B cell (primary cell): ENCODE results near the gene ST3GAL3. TPM values are rescaled to one million over a fixed set of nuclear protein-coding genes. Genes with fewer than 3 reads are reported as not detected.

ENCODE experiments used
- ATAC-seq: fragments of 200-7000 bp; cut with Tn5 transposase; one replicate; pipeline ENCODE4 v1.10.0; 2021; ENCODE audit warnings: low read depth, mild to moderate bottlenecking, moderate number of reproducible peaks, moderate library complexity
- CTCF ChIA-PET: fragments of 350-600 bp; sonication (Branson Sonifier 250); formaldehyde crosslinking; loops from one replicate; lab custom pipeline; 2021; ENCODE audit warnings: antibody characterized with exemption, inconsistent platforms; lab: Charles Lee
- POLR2A ChIA-PET: fragments of 350-600 bp; sonication (Branson Sonifier 250); formaldehyde crosslinking; loops from one replicate; lab custom pipeline; 2021; ENCODE audit warnings: antibody characterized with exemption; lab: Charles Lee
- DNase-seq: peaks from one replicate; pipeline ENCODE4 v3.0.0; 2013
- H2AFZ ChIP-seq: 2 replicates; pipeline ENCODE4 v1.6.1; 2012; ENCODE audit warnings: mild to moderate bottlenecking, low read depth, low read length; ENCODE audit not compliant: insufficient read depth, poor library complexity, severe bottlenecking
- H3K27ac ChIP-seq, 2 donors: 1 replicate in 1 of 2; 2 replicates in 1 of 2; pipeline ENCODE4 v1.5.1; 2012 to 2013; ENCODE audit warnings: low read length in 2 of 2, mild to moderate bottlenecking in 2 of 2, moderate library complexity in 1 of 2
- H3K27me3 ChIP-seq, 4 experiments: fragments of 200-600 bp in 1 of 4; sonication (generic) in 1 of 4; replicated peaks in 1 of 4; 1 replicate in 2 of 4; 2 replicates in 2 of 4; pipeline versions ENCODE4 v1.6.1 to v1.7.0; 2013 to 2016; ENCODE audit warnings: low read length in 3 of 4, mild to moderate bottlenecking in 2 of 4, mixed read lengths in 1 of 4, moderate library complexity in 1 of 4; ENCODE audit not compliant: insufficient read depth in 4 of 4, control insufficient read depth in 3 of 4; ENCODE audit errors: control extremely low read depth in 1 of 4
- H3K36me3 ChIP-seq, 2 experiments: replicated peaks in 1 of 2; 1 replicate in 1 of 2; 2 replicates in 1 of 2; pipeline versions ENCODE4 v1.6.1 to v1.7.1; 2013; ENCODE audit warnings: low read length in 1 of 2; ENCODE audit not compliant: insufficient read depth in 2 of 2, control insufficient read depth in 1 of 2; ENCODE audit errors: control extremely low read depth in 1 of 2, extremely low read depth in 1 of 2
- H3K4me1 ChIP-seq, 2 donors: fragments of 200-600 bp in 1 of 2; sonication (generic) in 1 of 2; 1 replicate in 1 of 2; 2 replicates in 1 of 2; pipeline versions ENCODE4 v1.5.1 to v1.6.1; 2013 to 2017; ENCODE audit warnings: low read length in 2 of 2; ENCODE audit not compliant: control insufficient read depth in 2 of 2, insufficient read depth in 2 of 2
- H3K4me2 ChIP-seq: replicated peaks from 2 replicates; pipeline ENCODE3; 2012; ENCODE audit warnings: mild to moderate bottlenecking, low read depth, low read length; ENCODE audit not compliant: poor library complexity, severe bottlenecking
- H3K4me3 ChIP-seq, 5 experiments: fragments of 200-600 bp in 1 of 5; sonication (generic) in 1 of 5; 1 replicate in 3 of 5; 2 replicates in 2 of 5; pipeline versions ENCODE4 v1.5.1 to v1.7.0; 2011 to 2016; ENCODE audit warnings: low read length in 4 of 5, mild to moderate bottlenecking in 4 of 5, low read depth in 2 of 5, control low read depth in 1 of 5, moderate library complexity in 1 of 5; ENCODE audit not compliant: insufficient read depth in 1 of 5; ENCODE audit errors: control extremely low read depth in 1 of 5, extremely low read depth in 1 of 5
- H3K79me2 ChIP-seq: fragments of 200-600 bp; sonication (generic); one replicate; pipeline ENCODE4 v1.6.0; 2016; ENCODE audit warnings: low read length; ENCODE audit not compliant: control insufficient read depth, insufficient read depth
- H3K9ac ChIP-seq: fragments of 200-600 bp; sonication (generic); 2 replicates; pipeline ENCODE4 v1.6.1; 2017; ENCODE audit warnings: mild to moderate bottlenecking, low read length, moderate library complexity
- H3K9me3 ChIP-seq, 3 donors: one replicate each; pipeline versions ENCODE4 v1.6.1 to v1.7.1; 2013; ENCODE audit warnings: low read length in 2 of 3; ENCODE audit not compliant: control insufficient read depth in 2 of 3, insufficient read depth in 1 of 3; ENCODE audit errors: control extremely low read depth in 1 of 3
- H4K20me1 ChIP-seq: 2 replicates; pipeline ENCODE4 v1.6.0; 2012; ENCODE audit warnings: mild to moderate bottlenecking, low read length; ENCODE audit not compliant: insufficient read depth, control insufficient read depth, poor library complexity, severe bottlenecking
- H3K27ac Mint-ChIP-seq: one replicate; pipeline ENCODE4 v1.8.0; 2021; ENCODE audit warnings: mixed read lengths
- H3K27me3 Mint-ChIP-seq: one replicate; pipeline ENCODE4 v1.8.0; 2021; ENCODE audit warnings: mixed read lengths
- H3K4me1 Mint-ChIP-seq: one replicate; pipeline ENCODE4 v1.8.0; 2021; ENCODE audit warnings: mixed read lengths
- H3K4me3 Mint-ChIP-seq: one replicate; pipeline ENCODE4 v1.8.0; 2021; ENCODE audit warnings: mixed read lengths
- H3K9me3 Mint-ChIP-seq: one replicate; pipeline ENCODE4 v1.8.0; 2022; ENCODE audit warnings: mixed read lengths; ENCODE audit not compliant: insufficient read depth
- CTCF ChIP-seq: fragments of 200-600 bp; IDR thresholded peaks from one replicate; pipeline ENCODE4 v1.8.0; 2022; ENCODE audit warnings: antibody characterized with exemption, mild to moderate bottlenecking
- EZH2 ChIP-seq: IDR thresholded peaks from 2 replicates; pipeline ENCODE4 v1.6.1; 2012; ENCODE audit warnings: borderline replicate concordance, low read depth, mild to moderate bottlenecking, moderate library complexity, low read length; ENCODE audit not compliant: insufficient read depth, poor library complexity, severe bottlenecking
- WGBS: methylation state at CpG from one replicate; pipeline ENCODE4 v1.1.5; 2013; ENCODE audit warnings: missing lambda C conversion rate; ENCODE audit not compliant: insufficient coverage; 5-methylcytosine and 5-hydroxymethylcytosine counted together
- intact Hi-C: fragments of 100-400 bp; cut with micrococcal nuclease; formaldehyde crosslinking; loops from one replicate; pipeline ENCODE4 v1.10.0; 2022
- polyA plus RNA-seq: library from polyadenylated mRNA; depleted of rRNA; stranded (reverse); fragments of >200 nt; gene quantifications from 2 replicates; pipeline ENCODE4 v1.2.3, GENCODE V29; 2012
- total RNA-seq, 2 donors: library from RNA; stranded (reverse); fragments of 120-200 nt in 1 of 2; gene quantifications; 1 replicate in 1 of 2; 2 replicates in 1 of 2; pipeline versions ENCODE4 v1.2.3 to v1.2.4, GENCODE V29; 2013 to 2022

ST3GAL3 gene
- total and polyA plus RNA-seq, 2 donors (not counting 1 experiment from before 2014, with no cell fraction given): 16.8 to 31.4 TPM

- peaks cover 0 to 31% (median 14%) of the 10 kb centered on the region in 4 experiments for H3K27me3 ChIP-seq
- H3K27ac ChIP-seq: no peak overlapping the region
- H3K4me3 Mint-ChIP-seq: no peak overlapping the region
- ChIA-PET CTCF (interaction anchor here (10.3 kb wide), 1 partner anchor 174 kb away, joined by 118 read pairs; no protein-coding TSS in a partner anchor), POLR2A (no interaction called here)
- H3K27me3 Mint-ChIP-seq: peaks cover 14% of the 10 kb centered on the region
- whole genome bisulfite sequencing: 93% methylated on average over 2 of the region's 3 CpGs
- no peak overlapping the region for H2AFZ ChIP-seq
- no peaks in the 10 kb centered on the region for H3K9me3 Mint-ChIP-seq
- H3K4me1 ChIP-seq: peaks cover 18 to 19% of the 10 kb centered on the region in 2 donors
- no peak overlapping the region for H3K4me3 ChIP-seq
- H4K20me1 ChIP-seq: no peaks in the 10 kb centered on the region
- H3K36me3 ChIP-seq: no peaks in the 10 kb centered on the region
- H3K9ac ChIP-seq: no peak overlapping the region
- H3K79me2 ChIP-seq: no peaks in the 10 kb centered on the region
- no peak overlapping the region for H3K27ac Mint-ChIP-seq
- intact Hi-C loops: no loop called here
- no peak for ATAC-seq
- no peak overlapping the region for H3K4me2 ChIP-seq
- H3K4me1 Mint-ChIP-seq: peaks cover 13% of the 10 kb centered on the region
- peaks cover 0 to 14% (median 0%) of the 10 kb centered on the region in 3 donors for H3K9me3 ChIP-seq
- TF ChIP-seq EZH2 (no peak), CTCF (no peak)
- no peak for DNase-seq
These were observed 231.7 kb downstream of the ST3GAL3 start for GRCh38 chr1:43938892-43939587.

- H3K27ac Mint-ChIP-seq: no peak overlapping the region
- ChIA-PET CTCF (interaction anchor here (1.2 to 5.0 kb wide), 3 partner anchors 8 to 94 kb away, joined by 4 to 41 read pairs (median 5); partner anchors contain the start of gene ARTN), POLR2A (no interaction called here)
- peaks cover 3% of the 10 kb centered on the region for H4K20me1 ChIP-seq
- intact Hi-C loops: loop anchor here (10.0 kb wide), 1 partner anchor 1178 kb away; the partner anchor contains the start of genes C1orf50 and P3H1
- no peak overlapping the region for H3K27ac ChIP-seq
- no peaks in the 10 kb centered on the region for H3K9me3 Mint-ChIP-seq
- TF ChIP-seq CTCF: no peak
- TF ChIP-seq EZH2: no peak
- peaks cover 21% of the 10 kb centered on the region for H3K4me1 Mint-ChIP-seq
- no peak overlapping the region for H2AFZ ChIP-seq
- H3K79me2 ChIP-seq: peaks cover 11% of the 10 kb centered on the region
- no peak overlapping the region for H3K4me3 ChIP-seq
- WGBS: 92% methylated on average over 3 of the region's 3 CpGs
- ATAC-seq (no peak), DNase-seq (no peak)
- peaks cover 0 to under 1% (median 0%) of the 10 kb centered on the region in 4 experiments for H3K27me3 ChIP-seq
- H3K36me3 ChIP-seq: no peaks in the 10 kb centered on the region
- no peaks in the 10 kb centered on the region for H3K9me3 ChIP-seq
- no peak overlapping the region for H3K4me3 Mint-ChIP-seq
- no peak overlapping the region for H3K9ac ChIP-seq
- no peaks in the 10 kb centered on the region for H3K27me3 Mint-ChIP-seq
- H3K4me1 ChIP-seq: peaks cover 10 to 14% of the 10 kb centered on the region in 2 donors
- no peak overlapping the region for H3K4me2 ChIP-seq
These were observed 235.1 kb downstream of the ST3GAL3 start for GRCh38 chr1:43942411-43942810.
